Heart left ventricle (tissue), 16 donors: ENCODE data around the gene SLC8B1. TPM values are rescaled to one million over a fixed set of nuclear protein-coding genes. Genes with fewer than 3 reads are reported as not detected.

Source experiments
- ATAC-seq, 4 donors: fragments of 200-7000 bp; cut with Tn5 transposase; one replicate each; pipeline ENCODE4 v1.9.1; 2020 to 2022; ENCODE audit warnings: moderate library complexity in 4 of 4, mild to moderate bottlenecking in 3 of 4, moderate number of reproducible peaks in 1 of 4
- DNase-seq, 5 donors: peaks; one replicate each; pipeline ENCODE4 v3.0.0-alpha.2; 2020
- H3K27ac ChIP-seq, 12 donors: fragments of 200-600 bp; sonication (generic) in 4 of 12; one replicate each; pipeline versions ENCODE4 v1.5.0 to v1.8.0; 2016 to 2022; ENCODE audit warnings: mild to moderate bottlenecking in 2 of 12
- H3K27me3 ChIP-seq, 9 donors: fragments of 200-600 bp; sonication (generic) in 2 of 9; one replicate each; pipeline versions ENCODE4 v1.5.1 to v1.8.0; 2016 to 2022; ENCODE audit warnings: mild to moderate bottlenecking in 3 of 9
- H3K36me3 ChIP-seq, 9 donors: fragments of 200-600 bp; sonication (generic) in 2 of 9; one replicate each; pipeline versions ENCODE4 v1.5.0 to v1.8.0; 2018 to 2022; ENCODE audit warnings: mild to moderate bottlenecking in 2 of 9
- H3K4me1 ChIP-seq, 12 donors: fragments of 200-600 bp; sonication (generic) in 4 of 12; one replicate each; pipeline versions ENCODE4 v1.5.0 to v1.8.0; 2016 to 2022; ENCODE audit warnings: mild to moderate bottlenecking in 3 of 12
- H3K4me3 ChIP-seq, 12 donors: fragments of 200-600 bp; sonication (generic) in 4 of 12; one replicate each; pipeline versions ENCODE4 v1.5.0 to v1.8.0; 2017 to 2022; ENCODE audit warnings: mild to moderate bottlenecking in 9 of 12, moderate library complexity in 4 of 12
- H3K9me3 ChIP-seq, 12 donors: fragments of 200-600 bp; sonication (generic) in 4 of 12; one replicate each; pipeline versions ENCODE4 v1.5.0 to v1.8.0; 2016 to 2022; ENCODE audit warnings: mild to moderate bottlenecking in 1 of 12
- CTCF ChIP-seq, 12 donors: fragments of 200-600 bp; sonication (generic) in 4 of 12; IDR thresholded peaks; one replicate each; pipeline versions ENCODE4 v1.5.0 to v1.8.0; 2018 to 2022; ENCODE audit warnings: antibody characterized with exemption in 12 of 12, mild to moderate bottlenecking in 5 of 12
- POLR2A ChIP-seq, 2 donors: fragments of 450-650 bp; IDR thresholded peaks; one replicate each; pipeline ENCODE4 v1.6.1; 2017; ENCODE audit warnings: antibody characterized with exemption in 2 of 2, mild to moderate bottlenecking in 2 of 2, moderate library complexity in 2 of 2
- WGBS, 4 donors: extraction: QIAGEN DNeasy Blood & Tissue Kit in 2 of 4; methylation state at CpG; one replicate each; pipeline versions ENCODE4 v1.1.5 to v1.1.7; 2013 to 2018; 5-methylcytosine and 5-hydroxymethylcytosine counted together
- intact Hi-C, 10 donors: fragments of 100-400 bp; cut with DNase I; formaldehyde crosslinking; loops; one replicate each; pipeline versions ENCODE4 v1.11.1 to v1.14.2; 2022
- polyA plus RNA-seq, 2 donors: library from polyadenylated mRNA; stranded (reverse); fragments of 200-250 nt; gene quantifications; one replicate each; pipeline ENCODE4 v1.2.3, GENCODE V29; 2013
- total RNA-seq, 9 donors: library from RNA; depleted of rRNA in 2 of 9; stranded (reverse); fragments of >200 nt in 2 of 9; fragmentation: NEBNext Ultra II Directional in 3 of 9; extraction: Animal tissue kit (Norgen Biotek cat#: 25700) in 3 of 9; gene quantifications; one replicate each; pipeline versions ENCODE4 v1.1.0 to v1.2.4, GENCODE V29; 2016 to 2023
- donor health status: ischemic (EF 13 %, LVEDD 7.1; RV severe dilation, severe dysfunction).
- donor health status: healthy with polysubstance abuse.
- donor health status: DM: no; HTN: yes; CAD: no.
- donor health status: DM: no; HTN: no; CAD: no.
- donor health status: ischemic (EF 25% LVEDD 6.9; RV normal size, moderate dysfunction).
- donor health status: ischemic (EF 25% LVEDD 5.7; RV mildly dilated, moderate dysfunction).
- donor health status: healthy.
- donor health status: DM: yes; HTN: yes; CAD: no.
- donor health status: ischemic (EF 35%, LVEDD 5.7; RV mildly dilated, moderate dysfunction).
- donor health status: nonischemic (EF 11% LVEDD 7.7; RV severe dilation, severe dysfunction).
- donor health status: DM: yes; HTN: yes; CAD: no.
- donor health status: PGD.
- donor health status: ischemic (EF 29% LVEDD 5.4; RV normal size, mild dysfunction).
- donor health status: nonischemic (EF 23%, LVEDD 6.1; RV moderate dilation, normal function).

Gene SLC8B1
- total and polyA plus RNA-seq, 11 donors: 8.8 to 33.2 (median 11.1) TPM

- DNase-seq (no peak), ATAC-seq (no peak)
- H3K4me3 ChIP-seq: no peak overlapping the region
- H3K27ac ChIP-seq: no peak overlapping the region
- H3K4me1 ChIP-seq: peaks cover 0 to 60% (median 34%) of the 10 kb centered on the region in 12 donors
- no peaks in the 10 kb centered on the region for H3K9me3 ChIP-seq
- TF ChIP-seq POLR2A (IDR thresholded peaks at IDR 0.05): no peak
- TF ChIP-seq CTCF (IDR thresholded peaks at IDR 0.05): no peak
- peaks cover 0 to 44% (median 23%) of the 10 kb centered on the region in 9 donors for H3K36me3 ChIP-seq
- no peaks in the 10 kb centered on the region for H3K27me3 ChIP-seq
- WGBS, 4 donors: 91 to 100% (median 96%) methylated on average over 2 of the region's 2 CpGs
- intact Hi-C loops: no loop called here
These were observed 4.4 kb downstream of the SLC8B1 start for GRCh38 chr12:113330505-113330904.

DNA sequence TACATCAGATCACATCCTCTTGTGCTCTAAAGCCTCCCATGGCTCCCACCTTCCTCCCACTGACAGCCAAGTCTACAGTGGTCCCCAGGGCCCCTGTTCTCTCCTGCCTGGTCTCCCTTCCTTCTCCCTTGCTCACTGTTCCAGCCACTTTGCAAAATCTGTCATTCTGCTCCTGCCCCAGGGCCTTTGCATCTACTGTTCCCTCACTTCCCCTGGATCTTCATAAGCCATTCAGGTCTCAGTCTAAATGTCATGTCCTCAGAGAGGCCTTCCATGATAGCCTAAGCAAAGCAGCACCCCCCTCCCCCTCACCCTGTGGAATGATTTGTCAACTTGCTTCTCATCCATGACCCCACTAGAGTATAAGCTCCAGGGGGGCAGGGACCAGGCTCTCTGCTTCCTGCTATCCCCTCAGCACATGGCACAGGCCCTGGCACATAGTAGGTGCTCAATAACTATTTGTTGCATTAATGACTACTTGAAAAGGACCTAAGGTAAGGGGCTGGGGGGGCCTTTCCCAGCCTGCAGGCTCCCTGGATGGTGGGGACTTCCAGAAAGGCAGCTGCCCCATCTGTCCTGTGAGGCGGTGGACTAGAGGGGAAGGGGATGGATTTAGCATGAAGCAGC, 5.0 kb downstream of the SLC8B1 start:
- WGBS, 4 donors: 96 to 100% (median 100%) methylated on average over 1 of the region's 1 CpG
- TF ChIP-seq POLR2A (IDR thresholded peaks at IDR 0.05) (no peak), CTCF (IDR thresholded peaks at IDR 0.05) (no peak)
- peak overlapping the region in 2 of 12 donors; percentile 4 to 31 for H3K27ac ChIP-seq
- DNase-seq (no peak), ATAC-seq (no peak)
- peaks cover 0 to 44% (median 23%) of the 10 kb centered on the region in 9 donors for H3K36me3 ChIP-seq
- H3K4me3 ChIP-seq: no peak overlapping the region
- H3K27me3 ChIP-seq: no peaks in the 10 kb centered on the region
- H3K4me1 ChIP-seq: peaks cover 0 to 60% (median 30%) of the 10 kb centered on the region in 12 donors
- intact Hi-C loops: loop anchor here in 1 of 10 donors (5.0 kb wide), 1 partner anchor 37 kb away; no protein-coding TSS in a partner anchor
- H3K9me3 ChIP-seq: no peaks in the 10 kb centered on the region

- TF ChIP-seq CTCF (IDR thresholded peaks at IDR 0.05): no peak
- no peak for TF ChIP-seq POLR2A (IDR thresholded peaks at IDR 0.05)
- 71 to 81% (median 75%) methylated on average over 9 of the region's 9 CpGs for whole genome bisulfite sequencing, 4 donors
- intact Hi-C loops: loop anchor here in 1 of 10 donors (5.0 kb wide), 1 partner anchor 38 kb away; no protein-coding TSS in a partner anchor
These were observed 5.7 kb downstream of the SLC8B1 start for GRCh38 chr12:113329022-113329790.

GRCh38 chr12:113328368-113328889, 6.5 kb downstream of the SLC8B1 start:
- DNase-seq: no peak
- intact Hi-C loops: loop anchor here in 1 of 10 donors (5.0 kb wide), 1 partner anchor 39 kb away; no protein-coding TSS in a partner anchor
- 76 to 79% (median 77%) methylated on average over 5 of the region's 5 CpGs for WGBS, 4 donors
- ATAC-seq: no peak
- Histone ChIP-seq H3K9me3 (no peaks in the 10 kb centered on the region), H3K27me3 (no peaks in the 10 kb centered on the region), H3K36me3 (peaks cover 0 to 44% (median 23%) of the 10 kb centered on the region in 9 donors), H3K4me3 (no peak overlapping the region), H3K4me1 (peaks cover 0 to 55% (median 26%) of the 10 kb centered on the region in 12 donors), H3K27ac (peak overlapping the region in 1 of 12 donors; percentile 9)
- TF ChIP-seq CTCF (IDR thresholded peaks at IDR 0.05) (no peak), POLR2A (IDR thresholded peaks at IDR 0.05) (no peak)

More at GRCh38 chr12:113329022-113329790, 5.7 kb downstream of the SLC8B1 start:
- DNase-seq: no peak
- ATAC-seq: peak in 2 of 4 donors; percentile 6 to 37
- Histone ChIP-seq H3K4me1 (peaks cover 0 to 60% (median 30%) of the 10 kb centered on the region in 12 donors), H3K27me3 (no peaks in the 10 kb centered on the region), H3K27ac (peak overlapping the region in 4 of 12 donors; percentile 4 to 31 (median 21)), H3K4me3 (no peak overlapping the region), H3K9me3 (no peaks in the 10 kb centered on the region), H3K36me3 (peaks cover 0 to 44% (median 23%) of the 10 kb centered on the region in 9 donors)
